SK-N-SH treated with all-trans-retinoic acid at 6 μM for 48 hours (cell line): ENCODE measurements around the gene FZD4.

ENCODE experiments used
- ATAC-seq: fragments of 200-7000 bp; cut with Tn5 transposase; 3 replicates; pipeline ENCODE4 v1.9.1; 2020; ENCODE audit warnings: mild to moderate bottlenecking, moderate library complexity
- ARNTL ChIP-seq: fragments of 450-650 bp; formaldehyde crosslinking; IDR thresholded peaks from 2 replicates; pipeline ENCODE4 v1.5.0; 2020; ENCODE audit warnings: low read depth, mild to moderate bottlenecking, moderate library complexity, borderline replicate concordance
- BACH2 ChIP-seq: fragments of 250-450 bp; sonication (Bioruptor Pico); IDR thresholded peaks from 2 replicates; pipeline ENCODE4 v1.9.0; 2021; ENCODE audit warnings: mild to moderate bottlenecking, borderline replicate concordance
- ESRRG ChIP-seq: fragments of 250-450 bp; sonication (Bioruptor Pico); IDR thresholded peaks from 2 replicates; pipeline ENCODE4 v1.6.1; 2021; ENCODE audit warnings: mild to moderate bottlenecking
- GLIS3 ChIP-seq: fragments of 250-450 bp; sonication (Bioruptor Pico); IDR thresholded peaks from 2 replicates; pipeline ENCODE4 v1.5.0; 2020; ENCODE audit warnings: mild to moderate bottlenecking, moderate library complexity
- PPARA ChIP-seq: fragments of 250-450 bp; sonication (Bioruptor Pico); IDR thresholded peaks from 2 replicates; pipeline ENCODE4 v1.5.0; 2020; ENCODE audit warnings: mild to moderate bottlenecking, borderline replicate concordance
- RARB ChIP-seq: fragments of 250-450 bp; sonication (Bioruptor Pico); IDR thresholded peaks from 2 replicates; pipeline ENCODE4 v1.8.0; 2021; ENCODE audit warnings: mild to moderate bottlenecking, moderate library complexity
- TCF4 ChIP-seq: fragments of 250-450 bp; sonication (Bioruptor Pico); IDR thresholded peaks from 2 replicates; pipeline ENCODE4 v1.8.0; 2021; ENCODE audit warnings: mild to moderate bottlenecking, moderate library complexity, borderline replicate concordance
- TOX ChIP-seq: fragments of 250-450 bp; sonication (Bioruptor Pico); IDR thresholded peaks from 2 replicates; pipeline ENCODE4 v1.8.0; 2021; ENCODE audit warnings: mild to moderate bottlenecking, moderate library complexity, borderline replicate concordance
- ZFP3 ChIP-seq: fragments of 250-450 bp; sonication (Bioruptor Pico); IDR thresholded peaks from 2 replicates; pipeline ENCODE4 v1.5.0; 2020; ENCODE audit warnings: mild to moderate bottlenecking, moderate library complexity
- ZFP30 ChIP-seq: fragments of 450-650 bp; formaldehyde crosslinking; IDR thresholded peaks from 2 replicates; pipeline ENCODE4 v1.5.0; 2022; ENCODE audit warnings: mild to moderate bottlenecking, moderate library complexity
- ZNF565 ChIP-seq: fragments of 450-650 bp; formaldehyde crosslinking; conservative IDR thresholded peaks from 2 replicates; pipeline ENCODE4 v1.5.0; 2020; ENCODE audit warnings: low read depth, mild to moderate bottlenecking, moderate library complexity
- ZNF8 ChIP-seq: fragments of 450-650 bp; formaldehyde crosslinking; IDR thresholded peaks from 2 replicates; pipeline ENCODE4 v1.5.0; 2020; ENCODE audit warnings: mild to moderate bottlenecking, moderate library complexity
- TF ChIP-seq, protein P1 (sequence below): fragments of 250-450 bp; sonication (Bioruptor Pico); IDR thresholded peaks from 2 replicates; pipeline ENCODE4 v1.5.1; 2021; ENCODE audit warnings: mild to moderate bottlenecking, moderate library complexity
- TF ChIP-seq, protein P2 (sequence below): fragments of 250-450 bp; sonication (Bioruptor Pico); IDR thresholded peaks from 2 replicates; pipeline ENCODE4 v1.8.0; 2020; ENCODE audit warnings: mild to moderate bottlenecking, moderate library complexity, borderline replicate concordance
- TF ChIP-seq, protein P3 (sequence below): fragments of 250-450 bp; sonication (Bioruptor Pico); IDR thresholded peaks from 2 replicates; pipeline ENCODE4 v1.5.0; 2020; ENCODE audit warnings: mild to moderate bottlenecking, moderate library complexity
- TF ChIP-seq, protein P4 (sequence below): fragments of 250-450 bp; sonication (Bioruptor Pico); IDR thresholded peaks from 2 replicates; pipeline ENCODE4 v1.8.0; 2021; ENCODE audit warnings: low read depth, mild to moderate bottlenecking, moderate library complexity, borderline replicate concordance

Gene FZD4

DNA sequence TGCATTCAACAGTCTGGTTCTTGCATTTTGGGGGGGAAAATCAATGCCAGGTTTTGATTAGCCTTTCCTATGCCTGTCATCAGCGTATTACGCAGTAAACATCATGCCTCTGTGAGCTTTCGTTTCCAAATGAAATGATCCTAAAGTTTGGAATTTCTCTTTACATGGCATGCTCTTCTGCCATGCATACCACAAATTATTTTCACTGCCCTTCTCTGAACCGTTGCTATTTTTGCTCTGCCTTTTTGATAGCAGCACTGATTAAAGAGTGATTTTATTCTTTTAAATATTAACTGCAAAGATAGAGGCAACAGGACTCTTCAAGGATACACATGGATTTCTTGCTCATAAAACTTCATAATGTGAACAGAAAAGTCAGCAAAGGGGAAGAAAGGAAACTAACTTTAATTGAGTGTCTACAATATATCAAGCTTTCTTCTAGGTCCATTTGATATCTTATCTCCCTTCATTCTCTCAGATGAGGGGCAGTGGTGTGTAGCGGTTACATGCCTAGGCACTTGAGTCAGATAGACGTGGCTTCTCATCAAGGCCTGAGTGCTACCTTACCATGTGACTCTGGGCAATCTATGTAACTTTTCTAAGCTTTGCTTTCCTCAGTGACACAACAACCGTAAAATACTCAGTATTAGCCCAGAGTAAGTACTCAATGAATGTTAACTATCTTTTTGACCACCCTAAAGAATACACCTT, 25.0 kb upstream of the FZD4 start:
- TF ChIP-seq, protein P1, sequence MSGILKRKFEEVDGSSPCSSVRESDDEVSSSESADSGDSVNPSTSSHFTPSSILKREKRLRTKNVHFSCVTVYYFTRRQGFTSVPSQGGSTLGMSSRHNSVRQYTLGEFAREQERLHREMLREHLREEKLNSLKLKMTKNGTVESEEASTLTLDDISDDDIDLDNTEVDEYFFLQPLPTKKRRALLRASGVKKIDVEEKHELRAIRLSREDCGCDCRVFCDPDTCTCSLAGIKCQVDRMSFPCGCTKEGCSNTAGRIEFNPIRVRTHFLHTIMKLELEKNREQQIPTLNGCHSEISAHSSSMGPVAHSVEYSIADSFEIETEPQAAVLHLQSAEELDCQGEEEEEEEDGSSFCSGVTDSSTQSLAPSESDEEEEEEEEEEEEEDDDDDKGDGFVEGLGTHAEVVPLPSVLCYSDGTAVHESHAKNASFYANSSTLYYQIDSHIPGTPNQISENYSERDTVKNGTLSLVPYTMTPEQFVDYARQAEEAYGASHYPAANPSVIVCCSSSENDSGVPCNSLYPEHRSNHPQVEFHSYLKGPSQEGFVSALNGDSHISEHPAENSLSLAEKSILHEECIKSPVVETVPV = no peak
- TF ChIP-seq RARB (CRISPR knock-in tag) (no peak), TOX (CRISPR knock-in tag) (no peak), ZNF8 (CRISPR knock-in tag) (no peak)
- TF ChIP-seq, protein P2, sequence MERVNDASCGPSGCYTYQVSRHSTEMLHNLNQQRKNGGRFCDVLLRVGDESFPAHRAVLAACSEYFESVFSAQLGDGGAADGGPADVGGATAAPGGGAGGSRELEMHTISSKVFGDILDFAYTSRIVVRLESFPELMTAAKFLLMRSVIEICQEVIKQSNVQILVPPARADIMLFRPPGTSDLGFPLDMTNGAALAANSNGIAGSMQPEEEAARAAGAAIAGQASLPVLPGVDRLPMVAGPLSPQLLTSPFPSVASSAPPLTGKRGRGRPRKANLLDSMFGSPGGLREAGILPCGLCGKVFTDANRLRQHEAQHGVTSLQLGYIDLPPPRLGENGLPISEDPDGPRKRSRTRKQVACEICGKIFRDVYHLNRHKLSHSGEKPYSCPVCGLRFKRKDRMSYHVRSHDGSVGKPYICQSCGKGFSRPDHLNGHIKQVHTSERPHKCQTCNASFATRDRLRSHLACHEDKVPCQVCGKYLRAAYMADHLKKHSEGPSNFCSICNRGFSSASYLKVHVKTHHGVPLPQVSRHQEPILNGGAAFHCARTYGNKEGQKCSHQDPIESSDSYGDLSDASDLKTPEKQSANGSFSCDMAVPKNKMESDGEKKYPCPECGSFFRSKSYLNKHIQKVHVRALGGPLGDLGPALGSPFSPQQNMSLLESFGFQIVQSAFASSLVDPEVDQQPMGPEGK = no peak
- TF ChIP-seq, protein P3, sequence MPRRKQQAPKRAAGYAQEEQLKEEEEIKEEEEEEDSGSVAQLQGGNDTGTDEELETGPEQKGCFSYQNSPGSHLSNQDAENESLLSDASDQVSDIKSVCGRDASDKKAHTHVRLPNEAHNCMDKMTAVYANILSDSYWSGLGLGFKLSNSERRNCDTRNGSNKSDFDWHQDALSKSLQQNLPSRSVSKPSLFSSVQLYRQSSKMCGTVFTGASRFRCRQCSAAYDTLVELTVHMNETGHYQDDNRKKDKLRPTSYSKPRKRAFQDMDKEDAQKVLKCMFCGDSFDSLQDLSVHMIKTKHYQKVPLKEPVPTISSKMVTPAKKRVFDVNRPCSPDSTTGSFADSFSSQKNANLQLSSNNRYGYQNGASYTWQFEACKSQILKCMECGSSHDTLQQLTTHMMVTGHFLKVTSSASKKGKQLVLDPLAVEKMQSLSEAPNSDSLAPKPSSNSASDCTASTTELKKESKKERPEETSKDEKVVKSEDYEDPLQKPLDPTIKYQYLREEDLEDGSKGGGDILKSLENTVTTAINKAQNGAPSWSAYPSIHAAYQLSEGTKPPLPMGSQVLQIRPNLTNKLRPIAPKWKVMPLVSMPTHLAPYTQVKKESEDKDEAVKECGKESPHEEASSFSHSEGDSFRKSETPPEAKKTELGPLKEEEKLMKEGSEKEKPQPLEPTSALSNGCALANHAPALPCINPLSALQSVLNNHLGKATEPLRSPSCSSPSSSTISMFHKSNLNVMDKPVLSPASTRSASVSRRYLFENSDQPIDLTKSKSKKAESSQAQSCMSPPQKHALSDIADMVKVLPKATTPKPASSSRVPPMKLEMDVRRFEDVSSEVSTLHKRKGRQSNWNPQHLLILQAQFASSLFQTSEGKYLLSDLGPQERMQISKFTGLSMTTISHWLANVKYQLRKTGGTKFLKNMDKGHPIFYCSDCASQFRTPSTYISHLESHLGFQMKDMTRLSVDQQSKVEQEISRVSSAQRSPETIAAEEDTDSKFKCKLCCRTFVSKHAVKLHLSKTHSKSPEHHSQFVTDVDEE (CRISPR knock-in tag) = no peak
- peak; percentile 29 for ATAC-seq

DNA sequence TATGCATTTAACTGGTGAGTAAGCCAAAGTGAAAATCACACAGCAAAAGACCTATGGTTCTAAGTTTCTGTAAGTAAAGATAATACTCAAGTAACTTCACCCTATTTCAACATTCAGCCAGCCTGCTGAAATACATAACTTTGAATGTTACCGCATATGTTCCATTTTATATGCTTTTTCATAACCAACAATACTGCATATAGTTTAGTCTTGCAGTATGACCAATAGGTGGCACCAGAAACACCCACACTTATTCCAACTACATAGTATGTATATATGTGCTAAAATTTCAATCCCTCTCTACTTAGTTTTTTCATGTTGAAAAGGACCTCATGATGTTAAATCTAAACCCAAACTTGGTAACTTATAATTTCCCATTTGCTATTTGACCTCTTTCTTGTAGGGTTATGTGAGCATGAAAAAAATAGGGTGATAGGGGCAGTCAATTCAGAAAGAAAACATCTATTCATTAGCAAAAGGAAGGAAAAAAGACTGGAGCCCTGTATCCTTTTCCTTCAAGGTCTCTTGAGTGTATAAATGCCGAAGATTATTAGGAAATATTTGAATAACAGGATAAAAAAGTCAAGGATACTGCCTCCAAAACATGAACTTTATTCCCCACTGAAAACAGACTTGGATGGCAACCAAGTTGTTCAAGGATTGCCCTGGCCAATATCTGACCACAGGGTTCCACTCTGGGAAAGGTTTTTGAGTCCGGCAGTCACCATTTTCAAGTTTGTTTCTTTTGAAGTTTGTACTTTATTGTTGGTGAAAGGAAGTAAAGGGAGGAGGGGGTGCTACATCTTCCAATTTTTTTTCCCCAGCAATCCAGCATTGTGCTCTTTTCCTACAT, 23.8 kb upstream of the FZD4 start:
- peak; percentile 96 for ATAC-seq
- TF ChIP-seq, protein P1 = no peak
- TF ChIP-seq, protein P2 = no peak
- no peak for TF ChIP-seq GLIS3 (CRISPR knock-in tag)

DNA sequence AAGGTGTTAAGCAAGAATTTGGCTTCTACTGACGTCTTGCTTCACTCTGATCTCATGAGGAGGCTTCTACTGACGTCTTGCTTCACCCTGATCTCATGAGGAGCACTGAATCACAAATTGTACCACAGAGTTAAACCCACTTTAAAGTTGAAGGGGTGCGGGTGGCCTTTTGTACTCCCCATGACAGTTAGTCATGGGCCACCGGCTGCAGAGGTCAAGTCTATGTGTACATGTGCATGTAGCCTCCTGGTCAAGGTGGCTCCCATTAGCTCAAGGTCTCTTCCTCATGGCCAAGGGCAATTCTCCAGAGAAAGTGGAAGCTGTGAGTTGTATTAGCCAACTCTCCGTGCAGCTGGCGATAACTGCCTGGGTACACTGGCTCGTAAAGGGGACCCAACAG, 23.1 kb upstream of the FZD4 start:
- no peak; the same call in 2 of the 3 replicates for ATAC-seq

More for the DNA sequence above, 23.1 kb upstream of the FZD4 start:
- TF ChIP-seq, protein P3 (CRISPR knock-in tag) = no peak
- TF ChIP-seq ZNF565 (no peak), BACH2 (CRISPR knock-in tag) (no peak), ESRRG (CRISPR knock-in tag) (no peak), TCF4 (CRISPR knock-in tag) (no peak), ZFP3 (CRISPR knock-in tag) (no peak), ZFP30 (CRISPR knock-in tag) (no peak), ARNTL (no peak), PPARA (CRISPR knock-in tag) (no peak)
- TF ChIP-seq, protein P4, sequence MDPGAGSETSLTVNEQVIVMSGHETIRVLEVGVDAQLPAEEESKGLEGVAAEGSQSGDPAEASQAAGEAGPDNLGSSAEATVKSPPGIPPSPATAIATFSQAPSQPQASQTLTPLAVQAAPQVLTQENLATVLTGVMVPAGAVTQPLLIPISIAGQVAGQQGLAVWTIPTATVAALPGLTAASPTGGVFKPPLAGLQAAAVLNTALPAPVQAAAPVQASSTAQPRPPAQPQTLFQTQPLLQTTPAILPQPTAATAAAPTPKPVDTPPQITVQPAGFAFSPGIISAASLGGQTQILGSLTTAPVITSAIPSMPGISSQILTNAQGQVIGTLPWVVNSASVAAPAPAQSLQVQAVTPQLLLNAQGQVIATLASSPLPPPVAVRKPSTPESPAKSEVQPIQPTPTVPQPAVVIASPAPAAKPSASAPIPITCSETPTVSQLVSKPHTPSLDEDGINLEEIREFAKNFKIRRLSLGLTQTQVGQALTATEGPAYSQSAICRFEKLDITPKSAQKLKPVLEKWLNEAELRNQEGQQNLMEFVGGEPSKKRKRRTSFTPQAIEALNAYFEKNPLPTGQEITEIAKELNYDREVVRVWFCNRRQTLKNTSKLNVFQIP (CRISPR knock-in tag) = no peak
- TF ChIP-seq, all 23 proteins: peak for 0
